K562 (cell line): ENCODE results near the gene FILIP1L. TPM values are rescaled to one million over a fixed set of nuclear protein-coding genes. Genes with fewer than 3 reads are reported as not detected.

Source experiments
- ATF7 ChIP-seq: fragments of 450-650 bp; IDR thresholded peaks from 2 replicates; pipeline ENCODE4 v1.7.1; 2014; ENCODE audit warnings: mild to moderate bottlenecking, moderate library complexity
- BACH1 ChIP-seq: fragments of 200-800 bp; sonication (Bioruptor generic); IDR thresholded peaks from 2 replicates; pipeline ENCODE4 v1.6.1; 2016; ENCODE audit warnings: missing genetic modification characterization, missing compliant biosample characterization
- EWSR1 ChIP-seq: fragments of 450-650 bp; IDR thresholded peaks from 2 replicates; pipeline ENCODE4 v1.6.1; 2018; ENCODE audit warnings: borderline replicate concordance, mild to moderate bottlenecking, low read depth, moderate library complexity; ENCODE audit not compliant: partially characterized antibody
- FOSL1 ChIP-seq: fragments of 200-800 bp; sonication (Bioruptor generic); conservative IDR thresholded peaks from 2 replicates; pipeline ENCODE4 v1.6.1; 2016; ENCODE audit warnings: missing genetic modification characterization, missing compliant biosample characterization
- HDAC1 ChIP-seq, 2 experiments: fragments of 450-650 bp; IDR thresholded peaks; 2 replicates each; pipeline ENCODE4 v1.6.1; 2016 to 2017; ENCODE audit warnings: inconsistent platforms in 1 of 2, mild to moderate bottlenecking in 1 of 2, moderate library complexity in 1 of 2
- JUN ChIP-seq, 2 experiments: sonication (generic) in 1 of 2; formaldehyde crosslinking in 1 of 2; IDR thresholded peaks; 2 replicates each; pipeline versions ENCODE4 v1.6.1 to v1.8.0; 2012 to 2022; ENCODE audit warnings: borderline replicate concordance in 2 of 2, mild to moderate bottlenecking in 2 of 2, improper control_type of control experiment in 1 of 2, low read depth in 1 of 2, low read length in 1 of 2, missing genetic modification reagents in 1 of 2
- KAT2B ChIP-seq: IDR thresholded peaks from one replicate; pipeline ENCODE4 v1.6.1; 2012; ENCODE audit warnings: low read depth, mild to moderate bottlenecking, control low read depth, inconsistent platforms, low read length, moderate library complexity
- KLF13 ChIP-seq: fragments of 450-650 bp; IDR thresholded peaks from 2 replicates; pipeline ENCODE4 v1.6.1; 2016; ENCODE audit warnings: missing genetic modification characterization, low read depth, mild to moderate bottlenecking, missing compliant biosample characterization, moderate library complexity, borderline replicate concordance
- NBN ChIP-seq: fragments of 450-650 bp; IDR thresholded peaks from 2 replicates; pipeline ENCODE4 v1.6.1; 2016; ENCODE audit warnings: low read depth, mild to moderate bottlenecking
- RBM17 ChIP-seq: fragments of 200-400 bp; formaldehyde crosslinking; IDR thresholded peaks from 2 replicates; pipeline ENCODE4 v1.6.1; 2017; ENCODE audit warnings: low read depth, mild to moderate bottlenecking, low read length, borderline replicate concordance
- RBM25 ChIP-seq: fragments of 200-400 bp; formaldehyde crosslinking; IDR thresholded peaks from 2 replicates; pipeline ENCODE4 v1.6.1; 2018; ENCODE audit warnings: low read length, low read depth, moderate library complexity; ENCODE audit not compliant: severe bottlenecking
- SAFB ChIP-seq: fragments of 200-400 bp; formaldehyde crosslinking; IDR thresholded peaks from 2 replicates; pipeline ENCODE4 v1.6.1; 2017; ENCODE audit warnings: low read depth, low read length, borderline replicate concordance
- SUPT5H ChIP-seq: fragments of 450-650 bp; IDR thresholded peaks from 2 replicates; pipeline ENCODE4 v1.6.1; 2016
- TAF1 ChIP-seq: IDR thresholded peaks from 2 replicates; pipeline ENCODE4 v1.6.1; 2011; ENCODE audit warnings: mild to moderate bottlenecking, low read length, moderate library complexity; ENCODE audit not compliant: insufficient read depth, control insufficient read depth, severe bottlenecking; ENCODE audit errors: extremely low read depth
- ZKSCAN1 ChIP-seq: fragments of 150-350 bp; IDR thresholded peaks from 2 replicates; pipeline ENCODE4 v1.6.1; 2016; ENCODE audit warnings: low read depth, low read length
- ZNF589 ChIP-seq: fragments of 200-800 bp; sonication (Bioruptor generic); IDR thresholded peaks from 2 replicates; pipeline ENCODE4 v1.6.1; 2016; ENCODE audit warnings: low read depth, missing genetic modification characterization, missing compliant biosample characterization
- ZNF707 ChIP-seq: fragments of 250-450 bp; sonication (Bioruptor Pico); conservative IDR thresholded peaks from 2 replicates; pipeline ENCODE4 v1.8.0; 2022; ENCODE audit warnings: inconsistent platforms, mild to moderate bottlenecking, moderate library complexity
- ZSCAN29 ChIP-seq: fragments of 450-650 bp; IDR thresholded peaks from 2 replicates; pipeline ENCODE4 v1.6.1; 2017
- polyA plus RNA-seq, 8 experiments: library from polyadenylated mRNA; depleted of rRNA in 4 of 8; stranded (reverse) in 5 of 8; unstranded in 3 of 8; fragments of >200 nt; fragmentation: Nextera tagmentation in 2 of 8; fragmentation: Illumina TruSeq in 1 of 8; extraction: Ambion mirVana in 2 of 8; extraction: Trizol in 1 of 8; gene quantifications; 2 replicates each; pipeline versions ENCODE4 v1.2.1 to v1.2.3, GENCODE V29; 2011 to 2014; ENCODE audit warnings: inconsistent platforms in 1 of 8, missing spikeins in 1 of 8
- total RNA-seq, 7 experiments: library from RNA; depleted of rRNA in 6 of 7; stranded (reverse); fragments of >200 nt in 6 of 7; fragmentation: Illumina TruSeq in 2 of 7; extraction: Trizol in 2 of 7; gene quantifications; 2 replicates each; pipeline versions ENCODE4 v1.2.1 to v1.2.3, GENCODE V29; 2011 to 2021; ENCODE audit warnings: low replicate concordance in 1 of 7
- TF ChIP-seq, protein P1 (sequence below): fragments of 250-450 bp; sonication (Bioruptor Pico); IDR thresholded peaks from 2 replicates; pipeline ENCODE4 v1.6.1; 2021; ENCODE audit warnings: mild to moderate bottlenecking
- TF ChIP-seq, protein P2 (sequence below): sonication (generic); IDR thresholded peaks from 2 replicates; pipeline ENCODE4 v1.6.1; 2016
- TF ChIP-seq, protein P3 (sequence below): fragments of 450-650 bp; IDR thresholded peaks from 2 replicates; pipeline ENCODE4 v1.6.1; 2018; ENCODE audit not compliant: partially characterized antibody
- TF ChIP-seq, protein P4 (sequence below): fragments of 250-450 bp; sonication (Bioruptor Pico); IDR thresholded peaks from 2 replicates; pipeline ENCODE4 v1.4.0; 2020; ENCODE audit warnings: mild to moderate bottlenecking, moderate library complexity

Gene FILIP1L
- total and polyA plus RNA-seq, 9 of the 15 experiments (the other 6 are each of a cell fraction or from before 2014, with no cell fraction given): 0.50 to 2.1 (median 1.1) TPM

DNA sequence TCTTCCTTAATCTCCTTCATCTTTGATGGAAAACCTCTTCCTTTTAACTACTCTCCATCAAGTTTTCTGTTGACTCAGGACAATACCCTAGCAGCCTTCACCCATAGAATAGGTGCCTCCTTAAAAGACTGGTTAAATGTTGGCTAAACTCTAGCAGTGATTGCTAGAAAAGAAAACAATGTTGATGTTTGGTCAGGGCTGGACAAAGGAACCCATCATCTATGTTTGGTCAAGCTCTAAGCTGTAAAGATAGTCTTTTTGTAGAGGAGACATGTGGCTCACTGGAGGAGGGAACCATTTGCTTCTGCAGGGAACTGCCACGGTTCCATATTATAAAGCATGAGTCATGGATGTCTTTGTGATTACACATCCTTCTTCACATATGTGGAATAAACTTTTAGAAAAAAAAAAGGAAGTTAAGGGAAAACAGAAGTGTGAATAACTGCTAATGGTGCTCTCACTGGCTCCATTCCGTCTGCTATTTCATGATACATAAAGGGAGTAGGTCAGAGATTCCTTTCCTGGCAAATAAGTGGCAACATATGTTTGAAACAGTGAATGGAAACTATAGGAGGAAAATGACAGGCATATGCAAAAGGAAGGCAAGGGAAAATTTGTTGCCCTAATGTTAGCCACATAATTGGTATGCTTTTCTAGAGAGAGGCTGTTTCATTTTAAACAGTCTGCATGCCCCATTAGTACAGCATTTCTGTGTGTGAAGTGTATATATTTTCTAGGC lies 218.4 kb downstream of the FILIP1L start (continued):
- TF ChIP-seq, protein P1, sequence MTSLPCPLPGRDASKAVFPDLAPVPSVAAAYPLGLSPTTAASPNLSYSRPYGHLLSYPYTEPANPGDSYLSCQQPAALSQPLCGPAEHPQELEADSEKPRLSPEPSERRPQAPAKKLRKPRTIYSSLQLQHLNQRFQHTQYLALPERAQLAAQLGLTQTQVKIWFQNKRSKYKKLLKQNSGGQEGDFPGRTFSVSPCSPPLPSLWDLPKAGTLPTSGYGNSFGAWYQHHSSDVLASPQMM (CRISPR knock-in tag): no peak
- TF ChIP-seq ZNF707 (CRISPR knock-in tag): no peak
- TF ChIP-seq BACH1 (tag): no peak
- no peak for TF ChIP-seq HDAC1 (IDR thresholded peaks at IDR 0.05)
- no peak for TF ChIP-seq TAF1
- TF ChIP-seq EWSR1: no peak
- no peak for TF ChIP-seq SUPT5H
- peak; percentile 93 for TF ChIP-seq FOSL1 (tag)
- no peak for TF ChIP-seq ATF7
- TF ChIP-seq, protein P2, sequence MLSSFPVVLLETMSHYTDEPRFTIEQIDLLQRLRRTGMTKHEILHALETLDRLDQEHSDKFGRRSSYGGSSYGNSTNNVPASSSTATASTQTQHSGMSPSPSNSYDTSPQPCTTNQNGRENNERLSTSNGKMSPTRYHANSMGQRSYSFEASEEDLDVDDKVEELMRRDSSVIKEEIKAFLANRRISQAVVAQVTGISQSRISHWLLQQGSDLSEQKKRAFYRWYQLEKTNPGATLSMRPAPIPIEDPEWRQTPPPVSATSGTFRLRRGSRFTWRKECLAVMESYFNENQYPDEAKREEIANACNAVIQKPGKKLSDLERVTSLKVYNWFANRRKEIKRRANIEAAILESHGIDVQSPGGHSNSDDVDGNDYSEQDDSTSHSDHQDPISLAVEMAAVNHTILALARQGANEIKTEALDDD: peak; percentile 39; the same call in 1 of the 2 replicates
- TF ChIP-seq NBN: no peak
- no peak for TF ChIP-seq KLF13 (tag)
- TF ChIP-seq JUN (IDR thresholded peaks at IDR 0.05; ENCODE audit: borderline replicate concordance, low read depth, low read length): peak; percentile 79
- TF ChIP-seq JUN (CRISPR knock-in tag; IDR thresholded peaks at IDR 0.05; ENCODE audit: borderline replicate concordance): no peak
- no peak for TF ChIP-seq SAFB
- TF ChIP-seq ZSCAN29: no peak
- no peak for TF ChIP-seq ZNF589 (CRISPR knock-in tag)
- no peak for TF ChIP-seq ZKSCAN1
- no peak for TF ChIP-seq RBM17
- TF ChIP-seq, protein P3, sequence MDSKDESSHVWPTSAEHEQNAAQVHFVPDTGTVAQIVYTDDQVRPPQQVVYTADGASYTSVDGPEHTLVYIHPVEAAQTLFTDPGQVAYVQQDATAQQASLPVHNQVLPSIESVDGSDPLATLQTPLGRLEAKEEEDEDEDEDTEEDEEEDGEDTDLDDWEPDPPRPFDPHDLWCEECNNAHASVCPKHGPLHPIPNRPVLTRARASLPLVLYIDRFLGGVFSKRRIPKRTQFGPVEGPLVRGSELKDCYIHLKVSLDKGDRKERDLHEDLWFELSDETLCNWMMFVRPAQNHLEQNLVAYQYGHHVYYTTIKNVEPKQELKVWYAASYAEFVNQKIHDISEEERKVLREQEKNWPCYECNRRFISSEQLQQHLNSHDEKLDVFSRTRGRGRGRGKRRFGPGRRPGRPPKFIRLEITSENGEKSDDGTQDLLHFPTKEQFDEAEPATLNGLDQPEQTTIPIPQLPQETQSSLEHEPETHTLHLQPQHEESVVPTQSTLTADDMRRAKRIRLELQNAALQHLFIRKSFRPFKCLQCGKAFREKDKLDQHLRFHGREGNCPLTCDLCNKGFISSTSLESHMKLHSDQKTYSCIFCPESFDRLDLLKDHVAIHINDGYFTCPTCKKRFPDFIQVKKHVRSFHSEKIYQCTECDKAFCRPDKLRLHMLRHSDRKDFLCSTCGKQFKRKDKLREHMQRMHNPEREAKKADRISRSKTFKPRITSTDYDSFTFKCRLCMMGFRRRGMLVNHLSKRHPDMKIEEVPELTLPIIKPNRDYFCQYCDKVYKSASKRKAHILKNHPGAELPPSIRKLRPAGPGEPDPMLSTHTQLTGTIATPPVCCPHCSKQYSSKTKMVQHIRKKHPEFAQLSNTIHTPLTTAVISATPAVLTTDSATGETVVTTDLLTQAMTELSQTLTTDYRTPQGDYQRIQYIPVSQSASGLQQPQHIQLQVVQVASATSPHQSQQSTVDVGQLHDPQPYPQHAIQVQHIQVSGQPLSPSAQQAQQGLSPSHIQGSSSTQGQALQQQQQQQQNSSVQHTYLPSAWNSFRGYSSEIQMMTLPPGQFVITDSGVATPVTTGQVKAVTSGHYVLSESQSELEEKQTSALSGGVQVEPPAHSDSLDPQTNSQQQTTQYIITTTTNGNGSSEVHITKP: peak; percentile 66
- TF ChIP-seq RBM25: no peak
- TF ChIP-seq, protein P4, sequence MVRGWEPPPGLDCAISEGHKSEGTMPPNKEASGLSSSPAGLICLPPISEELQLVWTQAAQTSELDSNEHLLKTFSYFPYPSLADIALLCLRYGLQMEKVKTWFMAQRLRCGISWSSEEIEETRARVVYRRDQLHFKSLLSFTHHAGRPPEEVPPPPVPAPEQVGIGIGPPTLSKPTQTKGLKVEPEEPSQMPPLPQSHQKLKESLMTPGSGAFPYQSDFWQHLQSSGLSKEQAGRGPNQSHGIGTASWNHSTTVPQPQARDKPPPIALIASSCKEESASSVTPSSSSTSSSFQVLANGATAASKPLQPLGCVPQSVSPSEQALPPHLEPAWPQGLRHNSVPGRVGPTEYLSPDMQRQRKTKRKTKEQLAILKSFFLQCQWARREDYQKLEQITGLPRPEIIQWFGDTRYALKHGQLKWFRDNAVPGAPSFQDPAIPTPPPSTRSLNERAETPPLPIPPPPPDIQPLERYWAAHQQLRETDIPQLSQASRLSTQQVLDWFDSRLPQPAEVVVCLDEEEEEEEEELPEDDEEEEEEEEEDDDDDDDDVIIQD: no peak
- no peak for TF ChIP-seq KAT2B
